GM19240 (cell line): ENCODE results near the gene COL15A1.

Experiments used
- DNase-seq: peaks from one replicate; pipeline ENCODE4 v3.0.0; 2011; ENCODE audit warnings: low spot score; ENCODE audit not compliant: insufficient read length

COL15A1 gene

GRCh38 chr9:99052815-99053715, 109.4 kb downstream of the COL15A1 start:
- DNase-seq, result no peak

- DNase-seq, result no peak
Observed at GRCh38 chr9:99054581-99054980, 110.9 kb downstream of the COL15A1 start.

GRCh38 chr9:99055384-99055783, 111.7 kb downstream of the COL15A1 start:
- DNase-seq, result no peak

- no peak for DNase-seq
Observed at GRCh38 chr9:99056186-99056585, 112.5 kb downstream of the COL15A1 start.

GRCh38 chr9:99056886-99057664, 113.4 kb downstream of the COL15A1 start:
- DNase-seq, result no peak

- peak; percentile 70 for DNase-seq
Observed at GRCh38 chr9:99057665-99058625, 114.2 kb downstream of the COL15A1 start.

GRCh38 chr9:99058964-99059921, 115.5 kb downstream of the COL15A1 start:
- peak; percentile 38 for DNase-seq

- DNase-seq, result no peak
Observed at GRCh38 chr9:99060621-99061020, 116.9 kb downstream of the COL15A1 start.

- no peak for DNase-seq
Observed at GRCh38 chr9:99062549-99062948, 118.8 kb downstream of the COL15A1 start.

- DNase-seq, result no peak
Observed at GRCh38 chr9:99063522-99063921, 119.8 kb downstream of the COL15A1 start.

GRCh38 chr9:99066571-99066970, 122.9 kb downstream of the COL15A1 start:
- DNase-seq, result no peak

- DNase-seq, result no peak
Observed at GRCh38 chr9:99069075-99069474, 125.4 kb downstream of the COL15A1 start.

- no peak for DNase-seq
Observed at GRCh38 chr9:99069546-99069945, 125.8 kb downstream of the COL15A1 start.

- no peak for DNase-seq
Observed at GRCh38 chr9:99070681-99071080, 127.0 kb downstream of the COL15A1 start.

- DNase-seq, result no peak
Observed at GRCh38 chr9:99071313-99072039, 127.8 kb downstream of the COL15A1 start.

- DNase-seq, result no peak
Observed at GRCh38 chr9:99072040-99072394, 128.3 kb downstream of the COL15A1 start.

GRCh38 chr9:99073347-99073746, 129.6 kb downstream of the COL15A1 start:
- DNase-seq, result no peak

- no peak for DNase-seq
Observed at GRCh38 chr9:99073985-99074901, 130.5 kb downstream of the COL15A1 start.

- no peak for DNase-seq
Observed at GRCh38 chr9:99074902-99075245, 131.2 kb downstream of the COL15A1 start.
